MCF 10A (cell line): ENCODE measurements around the gene MEX3D. TPM values are rescaled to one million over a fixed set of nuclear protein-coding genes. Genes with fewer than 3 reads are reported as not detected.

Experiments
- BruUV-seq: library from RNA; stranded (reverse); fragments of 400-500 nt; replicated peaks from 2 replicates; lab custom pipeline; 2021; lab: Mats Ljungman, UMichigan
- CTCF ChIA-PET: fragments of 300-600 bp; sonication (Branson Sonifier 250); formaldehyde crosslinking; extraction: SDS; loops from one replicate; lab custom pipeline; 2021; ENCODE audit warnings: antibody characterized with exemption, inconsistent platforms; lab: Yijun Ruan, JAX
- POLR2A ChIA-PET: fragments of 300-600, 350-650 bp; sonication (Branson Sonifier 250); formaldehyde crosslinking; extraction: SDS; loops from one replicate; lab custom pipeline; 2020; ENCODE audit warnings: antibody characterized with exemption, inconsistent platforms; lab: Yijun Ruan, JAX
- DNase-seq: peaks from one replicate; pipeline ENCODE4 v3.0.0-alpha.2; 2018; ENCODE audit not compliant: unreplicated experiment
- H3K27ac Mint-ChIP-seq: one replicate; pipeline ENCODE4 v1.8.0; 2022; ENCODE audit warnings: mild to moderate bottlenecking, low read depth, mixed read lengths; ENCODE audit not compliant: unreplicated experiment
- H3K27me3 Mint-ChIP-seq: one replicate; pipeline ENCODE4 v1.8.0; 2022; ENCODE audit warnings: mixed read lengths; ENCODE audit not compliant: insufficient read depth, unreplicated experiment
- H3K36me3 Mint-ChIP-seq: one replicate; pipeline ENCODE4 v1.8.0; 2022; ENCODE audit warnings: mild to moderate bottlenecking, moderate library complexity, mixed read lengths; ENCODE audit not compliant: insufficient read depth, unreplicated experiment
- H3K4me1 Mint-ChIP-seq: one replicate; pipeline ENCODE4 v1.8.0; 2022; ENCODE audit warnings: mixed read lengths; ENCODE audit not compliant: insufficient read depth, unreplicated experiment
- H3K4me3 Mint-ChIP-seq: one replicate; pipeline ENCODE4 v1.8.0; 2022; ENCODE audit warnings: mild to moderate bottlenecking, moderate library complexity, mixed read lengths; ENCODE audit not compliant: unreplicated experiment
- H3K9me3 Mint-ChIP-seq: one replicate; pipeline ENCODE4 v1.8.0; 2022; ENCODE audit warnings: mixed read lengths; ENCODE audit not compliant: unreplicated experiment
- CTCF ChIP-seq: fragments of 200-600 bp; IDR thresholded peaks from one replicate; pipeline ENCODE4 v1.8.0; 2022; ENCODE audit warnings: antibody characterized with exemption, mild to moderate bottlenecking; ENCODE audit not compliant: unreplicated experiment
- intact Hi-C: fragments of 100-400 bp; cut with micrococcal nuclease; formaldehyde crosslinking; loops from 2 replicates; pipeline ENCODE4 v1.14.1; 2022
- total RNA-seq: library from RNA; stranded (reverse); gene quantifications from 2 replicates; pipeline ENCODE4 v1.2.3, GENCODE V29; 2022

MEX3D gene
- total RNA-seq, 1 experiment from 2014 or later: 20.0 TPM

- Mint-ChIP-seq H3K4me3 (no peak overlapping the region), H3K27ac (no peak overlapping the region), H3K27me3 (no peaks in the 10 kb centered on the region), H3K36me3 (peaks cover 40% of the 10 kb centered on the region), H3K4me1 (peaks cover 4% of the 10 kb centered on the region), H3K9me3 (no peaks in the 10 kb centered on the region)
- ChIA-PET CTCF (no interaction called here), POLR2A (no interaction called here)
- no peak for TF ChIP-seq CTCF
- no peak for DNase-seq
- intact Hi-C loops: loop anchor here (5.0 kb wide), 2 partner anchors 43 to 188 kb away; partner anchors contain the start of gene TCF3
- no TSS peak for BruUV-seq
These were observed 40.9 kb upstream of the MEX3D start for GRCh38 chr19:1609103-1609396.

GRCh38 chr19:1608359-1609102 is 40.4 kb upstream of the MEX3D start:
- intact Hi-C loops: loop anchor here (5.0 kb wide), 2 partner anchors 44 to 189 kb away; partner anchors contain the start of gene TCF3
- BruUV-seq: no TSS peak
- DNase-seq: peak; percentile 28
- peaks cover 4% of the 10 kb centered on the region for H3K4me1 Mint-ChIP-seq
- peaks cover 39% of the 10 kb centered on the region for H3K36me3 Mint-ChIP-seq
- H3K9me3 Mint-ChIP-seq: no peaks in the 10 kb centered on the region
- TF ChIP-seq CTCF: no peak
- no peak overlapping the region for H3K4me3 Mint-ChIP-seq
- POLR2A ChIA-PET: interaction anchor here (1.2 kb wide), 1 partner anchor 21 kb away, joined by 3 read pairs; no protein-coding TSS in a partner anchor
- H3K27me3 Mint-ChIP-seq: no peaks in the 10 kb centered on the region
- H3K27ac Mint-ChIP-seq: no peak overlapping the region
- CTCF ChIA-PET: no interaction called here

GRCh38 chr19:1606138-1606651 is 38.1 kb upstream of the MEX3D start:
- peak overlapping the region; percentile 46 for H3K27ac Mint-ChIP-seq
- intact Hi-C loops: loop anchor here (5.0 kb wide), 2 partner anchors 46 to 191 kb away; partner anchors contain the start of gene TCF3

More at GRCh38 chr19:1606138-1606651, 38.1 kb upstream of the MEX3D start:
- Mint-ChIP-seq H3K9me3 (no peaks in the 10 kb centered on the region), H3K36me3 (peaks cover 29% of the 10 kb centered on the region), H3K4me3 (peak overlapping the region; percentile 79), H3K4me1 (peaks cover 4% of the 10 kb centered on the region), H3K27me3 (no peaks in the 10 kb centered on the region)
- DNase-seq: no peak
- ChIA-PET CTCF (interaction anchor here (0.6 to 1.9 kb wide), 6 partner anchors 16 to 161 kb away, joined by 3 to 5 read pairs (median 4); no protein-coding TSS in a partner anchor), POLR2A (interaction anchor here (0.7 to 8.0 kb wide), 12 partner anchors 9 to 337 kb away, joined by 3 to 105 read pairs (median 5); partner anchors contain the start of genes CIRBP, MBD3 and TCF3)
- no peak for TF ChIP-seq CTCF
- BruUV-seq: no TSS peak
